Cardiac fibroblast (primary cell): Measurements from ENCODE around the gene SSRP1.

ENCODE experiments used
- DNase-seq, 2 donors: peaks; one replicate each; pipeline versions ENCODE4 v3.0.0 to v3.0.0-alpha.2; 2010; ENCODE audit warnings: low read depth in 2 of 2
- H3K4me3 ChIP-seq, 2 donors: replicated peaks in 1 of 2; 1 replicate in 1 of 2; 2 replicates in 1 of 2; pipeline ENCODE4 v1.5.1; 2011; ENCODE audit warnings: low read depth in 2 of 2, low read length in 2 of 2, mild to moderate bottlenecking in 2 of 2, moderate library complexity in 1 of 2
- TF ChIP-seq, protein P1 (sequence below): IDR thresholded peaks from one replicate; pipeline ENCODE4 v1.5.1; 2011; ENCODE audit warnings: low read depth, mild to moderate bottlenecking, low read length, inconsistent platforms

Gene SSRP1

GRCh38 chr11:57307666-57308270 lies 27.9 kb downstream of the SSRP1 start:
- DNase-seq, result no peak
- TF ChIP-seq, protein P1, sequence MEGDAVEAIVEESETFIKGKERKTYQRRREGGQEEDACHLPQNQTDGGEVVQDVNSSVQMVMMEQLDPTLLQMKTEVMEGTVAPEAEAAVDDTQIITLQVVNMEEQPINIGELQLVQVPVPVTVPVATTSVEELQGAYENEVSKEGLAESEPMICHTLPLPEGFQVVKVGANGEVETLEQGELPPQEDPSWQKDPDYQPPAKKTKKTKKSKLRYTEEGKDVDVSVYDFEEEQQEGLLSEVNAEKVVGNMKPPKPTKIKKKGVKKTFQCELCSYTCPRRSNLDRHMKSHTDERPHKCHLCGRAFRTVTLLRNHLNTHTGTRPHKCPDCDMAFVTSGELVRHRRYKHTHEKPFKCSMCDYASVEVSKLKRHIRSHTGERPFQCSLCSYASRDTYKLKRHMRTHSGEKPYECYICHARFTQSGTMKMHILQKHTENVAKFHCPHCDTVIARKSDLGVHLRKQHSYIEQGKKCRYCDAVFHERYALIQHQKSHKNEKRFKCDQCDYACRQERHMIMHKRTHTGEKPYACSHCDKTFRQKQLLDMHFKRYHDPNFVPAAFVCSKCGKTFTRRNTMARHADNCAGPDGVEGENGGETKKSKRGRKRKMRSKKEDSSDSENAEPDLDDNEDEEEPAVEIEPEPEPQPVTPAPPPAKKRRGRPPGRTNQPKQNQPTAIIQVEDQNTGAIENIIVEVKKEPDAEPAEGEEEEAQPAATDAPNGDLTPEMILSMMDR, result no peak
- no peak overlapping the region for H3K4me3 ChIP-seq

DNA sequence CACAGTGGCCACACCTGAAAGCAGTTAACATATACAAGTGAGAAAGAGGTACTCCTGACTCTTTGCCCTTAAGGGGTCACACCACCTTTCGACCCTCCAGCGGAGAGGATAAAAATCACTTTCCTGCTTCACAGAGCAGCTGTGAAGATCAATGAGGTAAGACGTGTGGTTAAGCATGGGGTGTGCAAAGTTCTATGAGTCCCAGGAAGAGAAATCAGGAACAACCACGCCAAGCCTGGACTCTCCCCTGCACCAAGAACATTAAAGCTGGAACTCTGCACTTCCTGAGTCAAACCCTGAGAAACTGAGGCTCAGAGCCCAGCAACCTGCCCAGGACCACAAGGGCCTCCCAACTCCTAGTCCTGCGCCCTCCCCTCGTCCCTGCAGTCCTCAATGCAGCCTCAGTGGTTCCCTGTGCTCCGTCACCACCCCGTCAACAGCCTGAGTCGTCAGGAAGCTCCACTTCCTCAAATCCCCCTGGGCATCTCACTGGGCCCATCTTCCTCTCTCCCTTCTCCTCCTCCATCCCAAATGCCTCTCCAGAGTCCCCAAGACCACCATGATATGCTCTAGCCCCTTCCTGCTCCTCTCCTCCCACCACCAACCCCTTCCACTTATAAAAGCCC lies 28.6 kb downstream of the SSRP1 start:
- no peak overlapping the region for H3K4me3 ChIP-seq
- no peak for DNase-seq
- TF ChIP-seq, protein P1, result no peak

DNA sequence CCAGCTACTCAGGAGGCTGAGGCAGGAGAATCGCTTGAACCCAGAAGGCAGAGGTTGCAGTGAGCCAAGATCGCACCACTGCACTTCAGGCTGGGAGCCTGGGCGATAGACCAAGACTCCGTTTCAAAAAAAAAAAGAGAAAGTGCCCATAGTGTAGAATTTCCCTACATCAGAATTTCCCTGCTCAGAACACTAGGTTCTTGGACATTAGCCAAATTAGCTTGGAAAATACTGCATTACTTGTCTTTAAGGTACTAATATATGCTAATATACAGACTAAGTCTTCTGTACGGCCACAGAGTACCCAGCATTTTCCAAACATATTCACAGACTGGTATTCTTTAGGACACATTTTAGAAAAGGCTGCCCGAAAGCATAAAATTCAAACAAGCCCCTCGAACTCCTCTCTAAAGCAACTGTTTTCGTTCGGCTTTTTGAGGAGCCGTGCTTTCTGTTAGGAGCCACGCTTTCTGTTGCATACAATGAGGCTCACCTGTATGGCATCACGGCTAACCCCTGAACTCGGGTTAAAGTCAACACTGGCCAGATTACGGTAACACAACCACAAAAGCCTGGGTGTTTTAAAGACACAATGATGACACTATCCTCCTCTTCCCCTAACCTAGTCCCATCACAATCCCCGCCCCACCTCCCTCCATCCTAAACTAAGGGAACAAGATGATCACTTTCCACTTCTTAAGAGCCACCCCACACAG lies 29.4 kb downstream of the SSRP1 start:
- peak; percentile 39 to 69 for DNase-seq
- H3K4me3 ChIP-seq, result no peak overlapping the region
- TF ChIP-seq, protein P1, result no peak

- no peak for DNase-seq
- TF ChIP-seq, protein P1, result no peak
- no peak overlapping the region for H3K4me3 ChIP-seq
These were observed 30.2 kb downstream of the SSRP1 start for GRCh38 chr11:57305523-57305922.

- TF ChIP-seq, protein P1, result no peak
- peak; percentile 38 to 65 for DNase-seq
- no peak overlapping the region for H3K4me3 ChIP-seq
These were observed 31.6 kb downstream of the SSRP1 start for GRCh38 chr11:57303990-57304579.

- DNase-seq, result no peak
- no peak overlapping the region for H3K4me3 ChIP-seq
- TF ChIP-seq, protein P1, result no peak
These were observed 32.3 kb downstream of the SSRP1 start for GRCh38 chr11:57303280-57303989.
